Measurements from ENCODE around the gene GRK4. TPM values are rescaled to one million over a fixed set of nuclear protein-coding genes. Genes with fewer than 3 reads are reported as not detected.

The GRK4 gene
- total and polyA plus RNA-seq, 10 of the 15 experiments (the other 5 are each of a cell fraction or from before 2014, with no cell fraction given) = 1.1 to 4.0 (median 2.5) TPM

- POLR2A ChIA-PET = no interaction called here
- Histone ChIP-seq H3K9me3 (replicated peaks; ENCODE audit: control insufficient read depth, insufficient read depth, low read length) (no peaks in the 10 kb centered on the region), H3K4me2 (ENCODE audit: control insufficient read depth, insufficient read depth) (no peak overlapping the region), H3K4me3 (no peak overlapping the region), H3K27me3 (replicated peaks in 1 of 2; ENCODE audit: control insufficient read depth in 2 of 2, insufficient read depth in 2 of 2, low read length in 1 of 2) (peaks cover 0 to 3% of the 10 kb centered on the region in 2 experiments; a peak in 1 of 4 replicates), H3K4me1 (ENCODE audit: control insufficient read depth, insufficient read depth, low read length) (no peaks in the 10 kb centered on the region; the same call in 1 of the 2 replicates), H3K36me3 (ENCODE audit: control insufficient read depth in 2 of 2, insufficient read depth in 2 of 2, low read length in 1 of 2) (no peaks in the 10 kb centered on the region), H3K9ac (ENCODE audit: control insufficient read depth, insufficient read depth, low read length) (no peak overlapping the region), H3K27ac (ENCODE audit: control insufficient read depth, insufficient read depth) (no peak overlapping the region), H4K20me1 (ENCODE audit: control insufficient read depth, insufficient read depth) (no peaks in the 10 kb centered on the region; the same call in 1 of the 2 replicates), H2AFZ (ENCODE audit: control insufficient read depth, low read depth, low read length) (no peak overlapping the region), H3K79me2 (ENCODE audit: control insufficient read depth, insufficient read depth, low read length) (no peaks in the 10 kb centered on the region)
- FAIRE-seq = no peak
- intact Hi-C loops (cut with micrococcal nuclease; ENCODE audit: unreplicated experiment) = no loop called here
- SMC1A ChIA-PET (ENCODE audit: uncharacterized antibody, unreplicated experiment) = no interaction called here
- no TSS peak for BruUV-seq (replicated peaks)
- no peak for ATAC-seq
- CTCF ChIA-PET = interaction anchor here (0.7 to 2.8 kb wide), 3 partner anchors 18 to 54 kb away, joined by 4 to 12 read pairs (median 8); no protein-coding TSS in a partner anchor
- RAD21 ChIA-PET (ENCODE audit: unreplicated experiment) = no interaction called here
- TF ChIP-seq RCOR1 (conservative IDR thresholded peaks at IDR 0.05; ENCODE audit: low read depth, low read length) (no peak), SMAD5 (IDR thresholded peaks at IDR 0.05; ENCODE audit: low read depth) (no peak), MXI1 (IDR thresholded peaks at IDR 0.05; ENCODE audit: low read depth, low read length) (no peak), NR2C1 (IDR thresholded peaks at IDR 0.05) (no peak), MLLT1 (IDR thresholded peaks at IDR 0.05) (no peak), MYC (IDR thresholded peaks at IDR 0.05; ENCODE audit: insufficient read depth, insufficient read length, insufficient replicate concordance, low read length, severe bottlenecking) (no peak), MEF2A (IDR thresholded peaks at IDR 0.05; ENCODE audit: insufficient read depth, low read depth, low read length) (no peak), TCF7 (IDR thresholded peaks at IDR 0.05; ENCODE audit: borderline replicate concordance) (no peak), SPI1 (IDR thresholded peaks at IDR 0.05; ENCODE audit: borderline replicate concordance, insufficient read depth, low read depth, low read length) (no peak)
- 51% methylated on average over 12 of the region's 12 CpGs for WGBS (ENCODE audit: insufficient coverage, insufficient replicate concordance, low lambda C conversion rate, missing lambda C conversion rate)
- in situ Hi-C loops (cut with MboI) = loop anchor here (10.0 kb wide), 1 partner anchor 57 kb away; no protein-coding TSS in a partner anchor
- DNase-seq (ENCODE audit: low read depth, low spot score) = no peak
Observed at GRCh38 chr4:3031357-3032082, 68.1 kb downstream of the GRK4 start.
